ENCODE measurements around the gene KEAP1. TPM values are rescaled to one million over a fixed set of nuclear protein-coding genes. Genes with fewer than 3 reads are reported as not detected.
A peak's percentile ranks its signal among the peaks of the same experiment; 100 is the strongest.

KEAP1 gene
- total and polyA plus RNA-seq, 2 of the 13 experiments (the other 11 are each of a cell fraction or from before 2014, with no cell fraction given): 56.7 to 72.9 TPM

GRCh38 chr19:10486551-10486950, 16.6 kb downstream of the KEAP1 start:
- Histone ChIP-seq H3K27me3 (ENCODE audit: control insufficient read depth in 1 of 2, insufficient read depth in 2 of 2, low read length in 2 of 2) (no peaks in the 10 kb centered on the region), H3K9me3 (ENCODE audit: low read length) (no peaks in the 10 kb centered on the region), H3K36me3 (replicated peaks in 1 of 2; ENCODE audit: control insufficient read depth in 1 of 2, insufficient read depth in 2 of 2, low read length in 2 of 2) (peaks cover 18 to 30% of the 10 kb centered on the region in 2 experiments), H3K27ac (ENCODE audit: extremely low read length, insufficient read depth, low read length) (peak overlapping the region; percentile 67), H3K9ac (ENCODE audit: insufficient read depth, low read depth, low read length) (peak overlapping the region; percentile 29), H3K4me2 (ENCODE audit: low read depth, low read length) (peak overlapping the region; percentile 25; the same call in 1 of the 2 replicates), H2AFZ (ENCODE audit: low read length) (no peak overlapping the region), H4K20me1 (ENCODE audit: insufficient read depth, low read length) (no peaks in the 10 kb centered on the region), H3K79me2 (ENCODE audit: insufficient read depth, low read length) (peaks cover 4% of the 10 kb centered on the region), H3K4me3 (replicated peaks in 1 of 3; ENCODE audit: insufficient read depth in 1 of 3, low read depth in 2 of 3, low read length in 3 of 3) (no peak overlapping the region), H3K4me1 (ENCODE audit: insufficient read depth, low read length) (peaks cover 28% of the 10 kb centered on the region)
- in situ Hi-C loops (cut with HindIII; ENCODE audit: extremely low pct_ligation_motif_present, low pct_unique_long_range_greater_than_20kb) (no loop called here), intact Hi-C loops (cut with micrococcal nuclease; ENCODE audit: unreplicated experiment) (loop anchor here (2.0 kb wide), 1 partner anchor 16 kb away; the partner anchor contains the start of gene KEAP1)
- no peak for TF ChIP-seq CHD4 (IDR thresholded peaks at IDR 0.05; ENCODE audit: borderline replicate concordance, low read length)
- 0 out of 2 replicates have a peak, but pooled peaks have one; percentile 5 for TF ChIP-seq HDAC1 (CRISPR knock-in tag; IDR thresholded peaks at IDR 0.05)
- no peak for TF ChIP-seq ZBTB39 (CRISPR knock-in tag; IDR thresholded peaks at IDR 0.05)
- no peak for TF ChIP-seq PPARG (CRISPR knock-in tag; conservative IDR thresholded peaks at IDR 0.05)
- TF ChIP-seq, protein P1, sequence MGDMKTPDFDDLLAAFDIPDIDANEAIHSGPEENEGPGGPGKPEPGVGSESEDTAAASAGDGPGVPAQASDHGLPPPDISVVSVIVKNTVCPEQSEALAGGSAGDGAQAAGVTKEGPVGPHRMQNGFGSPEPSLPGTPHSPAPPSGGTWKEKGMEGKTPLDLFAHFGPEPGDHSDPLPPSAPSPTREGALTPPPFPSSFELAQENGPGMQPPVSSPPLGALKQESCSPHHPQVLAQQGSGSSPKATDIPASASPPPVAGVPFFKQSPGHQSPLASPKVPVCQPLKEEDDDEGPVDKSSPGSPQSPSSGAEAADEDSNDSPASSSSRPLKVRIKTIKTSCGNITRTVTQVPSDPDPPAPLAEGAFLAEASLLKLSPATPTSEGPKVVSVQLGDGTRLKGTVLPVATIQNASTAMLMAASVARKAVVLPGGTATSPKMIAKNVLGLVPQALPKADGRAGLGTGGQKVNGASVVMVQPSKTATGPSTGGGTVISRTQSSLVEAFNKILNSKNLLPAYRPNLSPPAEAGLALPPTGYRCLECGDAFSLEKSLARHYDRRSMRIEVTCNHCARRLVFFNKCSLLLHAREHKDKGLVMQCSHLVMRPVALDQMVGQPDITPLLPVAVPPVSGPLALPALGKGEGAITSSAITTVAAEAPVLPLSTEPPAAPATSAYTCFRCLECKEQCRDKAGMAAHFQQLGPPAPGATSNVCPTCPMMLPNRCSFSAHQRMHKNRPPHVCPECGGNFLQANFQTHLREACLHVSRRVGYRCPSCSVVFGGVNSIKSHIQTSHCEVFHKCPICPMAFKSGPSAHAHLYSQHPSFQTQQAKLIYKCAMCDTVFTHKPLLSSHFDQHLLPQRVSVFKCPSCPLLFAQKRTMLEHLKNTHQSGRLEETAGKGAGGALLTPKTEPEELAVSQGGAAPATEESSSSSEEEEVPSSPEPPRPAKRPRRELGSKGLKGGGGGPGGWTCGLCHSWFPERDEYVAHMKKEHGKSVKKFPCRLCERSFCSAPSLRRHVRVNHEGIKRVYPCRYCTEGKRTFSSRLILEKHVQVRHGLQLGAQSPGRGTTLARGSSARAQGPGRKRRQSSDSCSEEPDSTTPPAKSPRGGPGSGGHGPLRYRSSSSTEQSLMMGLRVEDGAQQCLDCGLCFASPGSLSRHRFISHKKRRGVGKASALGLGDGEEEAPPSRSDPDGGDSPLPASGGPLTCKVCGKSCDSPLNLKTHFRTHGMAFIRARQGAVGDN (CRISPR knock-in tag; IDR thresholded peaks at IDR 0.05): peak; percentile 34; the same call in 1 of the 2 replicates
- 0 out of 2 replicates have a peak, but pooled peaks have one; percentile 7 for TF ChIP-seq ZBTB7B (CRISPR knock-in tag; IDR thresholded peaks at IDR 0.05)
- DNase-seq (ENCODE audit: low spot score) (no peak), ATAC-seq (peak; percentile 23), FAIRE-seq (no peak)
- POLR2A ChIA-PET: no interaction called here
- no TSS peak for BruUV-seq (replicated peaks)
- CTCF ChIA-PET (ENCODE audit: low intra/inter-chr PET ratio, low total read pairs): no interaction called here
- WGBS (ENCODE audit: low lambda C conversion rate): 89% methylated on average over 11 of the region's 13 CpGs

All from HepG2 (cell line).